Measurements from ENCODE around the gene S100A14. TPM values are rescaled to one million over a fixed set of nuclear protein-coding genes. Genes with fewer than 3 reads are reported as not detected.
A peak's percentile ranks its signal among the peaks of the same experiment; 100 is the strongest.

Gene S100A14
- total RNA-seq, 1 experiment from 2014 or later: 332 TPM

DNA sequence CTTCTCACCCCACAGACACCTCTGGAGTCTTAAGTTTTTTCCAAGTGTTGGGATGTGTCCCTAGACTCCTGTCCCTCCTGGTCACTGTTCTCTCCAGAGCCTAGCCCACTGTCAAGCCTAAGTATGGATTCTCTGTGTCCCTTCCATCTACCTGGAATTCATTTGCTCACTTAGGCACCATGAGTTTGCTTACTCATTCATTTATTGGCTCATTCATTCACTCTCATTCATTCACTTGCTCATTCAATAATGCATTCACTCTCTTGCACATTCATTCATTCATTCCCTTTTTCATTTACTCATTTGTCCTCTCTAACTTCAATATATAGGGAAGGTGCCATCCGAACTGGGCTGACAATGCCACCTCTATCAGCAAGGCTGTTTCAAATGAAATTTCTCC is 4.8 kb downstream of the S100A14 start:
- Mint-ChIP-seq H3K9me3 (ENCODE audit: unreplicated experiment) (no peaks in the 10 kb centered on the region), H3K27me3 (ENCODE audit: insufficient read depth, unreplicated experiment) (no peaks in the 10 kb centered on the region), H3K27ac (ENCODE audit: low read depth, unreplicated experiment) (peak overlapping the region; percentile 94), H3K4me1 (ENCODE audit: insufficient read depth, unreplicated experiment) (peaks cover 67% of the 10 kb centered on the region), H3K4me3 (ENCODE audit: unreplicated experiment) (peak overlapping the region; percentile 90), H3K36me3 (ENCODE audit: insufficient read depth, unreplicated experiment) (peaks cover 45% of the 10 kb centered on the region)
- ChIA-PET POLR2A (interaction anchor here (0.5 to 46.1 kb wide), 25 partner anchors 4 to 1619 kb away, joined by 3 to 1272 read pairs (median 11); partner anchors contain the start of genes CHTOP, ILF2, JTB and S100A1), CTCF (interaction anchor here (1.4 to 11.8 kb wide), 7 partner anchors 16 to 116 kb away, joined by 5 to 214 read pairs (median 37); partner anchors contain the start of genes CHTOP, S100A1 and S100A13)
- TF ChIP-seq, protein P1, sequence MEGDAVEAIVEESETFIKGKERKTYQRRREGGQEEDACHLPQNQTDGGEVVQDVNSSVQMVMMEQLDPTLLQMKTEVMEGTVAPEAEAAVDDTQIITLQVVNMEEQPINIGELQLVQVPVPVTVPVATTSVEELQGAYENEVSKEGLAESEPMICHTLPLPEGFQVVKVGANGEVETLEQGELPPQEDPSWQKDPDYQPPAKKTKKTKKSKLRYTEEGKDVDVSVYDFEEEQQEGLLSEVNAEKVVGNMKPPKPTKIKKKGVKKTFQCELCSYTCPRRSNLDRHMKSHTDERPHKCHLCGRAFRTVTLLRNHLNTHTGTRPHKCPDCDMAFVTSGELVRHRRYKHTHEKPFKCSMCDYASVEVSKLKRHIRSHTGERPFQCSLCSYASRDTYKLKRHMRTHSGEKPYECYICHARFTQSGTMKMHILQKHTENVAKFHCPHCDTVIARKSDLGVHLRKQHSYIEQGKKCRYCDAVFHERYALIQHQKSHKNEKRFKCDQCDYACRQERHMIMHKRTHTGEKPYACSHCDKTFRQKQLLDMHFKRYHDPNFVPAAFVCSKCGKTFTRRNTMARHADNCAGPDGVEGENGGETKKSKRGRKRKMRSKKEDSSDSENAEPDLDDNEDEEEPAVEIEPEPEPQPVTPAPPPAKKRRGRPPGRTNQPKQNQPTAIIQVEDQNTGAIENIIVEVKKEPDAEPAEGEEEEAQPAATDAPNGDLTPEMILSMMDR (IDR thresholded peaks at IDR 0.05; ENCODE audit: unreplicated experiment): no peak
- TSS peak; percentile 86 for BruUV-seq (replicated peaks)
- intact Hi-C loops (cut with micrococcal nuclease): loop anchor here (1.0 to 2.0 kb wide), 2 partner anchors 15 to 60 kb away; no protein-coding TSS in a partner anchor
- no peak for DNase-seq (ENCODE audit: unreplicated experiment)

DNA sequence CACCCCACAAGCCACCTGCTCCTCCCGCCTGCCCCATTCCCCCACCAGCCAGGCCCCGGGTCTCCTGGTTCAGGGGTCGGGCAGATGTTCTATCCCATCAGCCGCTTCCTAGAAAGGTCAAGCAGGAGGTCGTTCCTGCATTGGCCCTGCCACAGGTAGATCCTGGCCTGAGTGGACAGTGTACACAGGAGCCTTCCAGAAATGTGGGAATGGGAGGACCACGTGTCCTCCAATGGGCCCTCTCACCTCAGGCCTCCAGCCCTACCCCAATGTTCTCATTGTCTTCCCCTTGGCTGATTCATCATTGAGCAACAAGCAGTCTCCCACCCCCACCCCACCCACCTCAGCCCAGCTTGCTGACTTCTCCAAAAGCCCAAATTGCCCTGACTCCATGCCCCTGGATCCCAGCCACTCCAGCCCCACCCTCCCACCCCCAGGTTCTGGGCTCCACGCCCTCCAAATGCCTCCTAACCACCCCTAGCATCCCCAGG is 5.3 kb downstream of the S100A14 start:
- Mint-ChIP-seq H3K4me1 (ENCODE audit: insufficient read depth, unreplicated experiment) (peaks cover 62% of the 10 kb centered on the region), H3K27me3 (ENCODE audit: insufficient read depth, unreplicated experiment) (no peaks in the 10 kb centered on the region), H3K36me3 (ENCODE audit: insufficient read depth, unreplicated experiment) (peaks cover 50% of the 10 kb centered on the region), H3K27ac (ENCODE audit: low read depth, unreplicated experiment) (peak overlapping the region; percentile 94), H3K4me3 (ENCODE audit: unreplicated experiment) (peak overlapping the region; percentile 90), H3K9me3 (ENCODE audit: unreplicated experiment) (no peaks in the 10 kb centered on the region)
- CTCF ChIA-PET: interaction anchor here (0.7 to 11.8 kb wide), 8 partner anchors 17 to 1646 kb away, joined by 3 to 214 read pairs (median 22); partner anchors contain the start of genes S100A1 and S100A13
- POLR2A ChIA-PET: interaction anchor here (0.5 to 46.1 kb wide), 23 partner anchors 5 to 571 kb away, joined by 3 to 1272 read pairs (median 9); partner anchors contain the start of genes CHTOP, ILF2, S100A1 and S100A13
- intact Hi-C loops (cut with micrococcal nuclease): loop anchor here (1.0 to 2.0 kb wide), 2 partner anchors 14 to 60 kb away; no protein-coding TSS in a partner anchor
- BruUV-seq (replicated peaks): no TSS peak
- TF ChIP-seq, protein P1 (IDR thresholded peaks at IDR 0.05; ENCODE audit: unreplicated experiment): no peak
- peak; percentile 99 for DNase-seq (ENCODE audit: unreplicated experiment)

DNA sequence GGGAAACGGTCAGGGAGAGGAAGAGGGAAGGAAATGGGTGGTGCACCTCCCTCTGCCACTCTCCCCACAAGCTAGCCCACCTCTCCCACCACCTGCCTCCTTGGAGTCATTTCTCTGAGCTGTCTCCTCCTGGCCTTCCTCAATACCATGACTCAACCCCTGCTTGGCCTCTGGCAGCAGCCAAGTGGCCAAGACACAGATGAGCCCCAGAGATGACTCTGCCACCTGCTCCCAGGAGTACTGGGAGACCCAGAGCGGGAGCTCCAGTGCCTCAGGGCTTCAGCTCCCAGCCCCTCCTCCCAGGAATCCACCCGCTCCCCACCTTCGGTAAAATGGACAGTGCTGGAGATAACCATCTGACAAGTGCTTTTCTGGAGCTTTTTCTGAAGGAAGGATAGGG is 5.8 kb downstream of the S100A14 start:
- TSS peak; percentile 1 for BruUV-seq (replicated peaks)
- H3K27ac Mint-ChIP-seq (ENCODE audit: low read depth, unreplicated experiment): peak overlapping the region; percentile 94
- CTCF ChIA-PET: interaction anchor here (0.6 to 11.8 kb wide), 9 partner anchors 8 to 1646 kb away, joined by 3 to 214 read pairs (median 4); partner anchors contain the start of genes S100A1 and S100A13
- peaks cover 56% of the 10 kb centered on the region for H3K4me1 Mint-ChIP-seq (ENCODE audit: insufficient read depth, unreplicated experiment)
- H3K9me3 Mint-ChIP-seq (ENCODE audit: unreplicated experiment): no peaks in the 10 kb centered on the region
- no peaks in the 10 kb centered on the region for H3K27me3 Mint-ChIP-seq (ENCODE audit: insufficient read depth, unreplicated experiment)
- peak overlapping the region; percentile 90 for H3K4me3 Mint-ChIP-seq (ENCODE audit: unreplicated experiment)
- TF ChIP-seq, protein P1 (IDR thresholded peaks at IDR 0.05; ENCODE audit: unreplicated experiment): no peak
- POLR2A ChIA-PET: interaction anchor here (0.6 to 27.9 kb wide), 19 partner anchors 12 to 1082 kb away, joined by 3 to 1272 read pairs (median 6); partner anchors contain the start of genes CHTOP, ILF2, S100A1 and S100A13
- H3K36me3 Mint-ChIP-seq (ENCODE audit: insufficient read depth, unreplicated experiment): peaks cover 55% of the 10 kb centered on the region
- peak; percentile 95 for DNase-seq (ENCODE audit: unreplicated experiment)
- intact Hi-C loops (cut with micrococcal nuclease): loop anchor here (2.0 kb wide), 1 partner anchor 14 kb away; no protein-coding TSS in a partner anchor

DNA sequence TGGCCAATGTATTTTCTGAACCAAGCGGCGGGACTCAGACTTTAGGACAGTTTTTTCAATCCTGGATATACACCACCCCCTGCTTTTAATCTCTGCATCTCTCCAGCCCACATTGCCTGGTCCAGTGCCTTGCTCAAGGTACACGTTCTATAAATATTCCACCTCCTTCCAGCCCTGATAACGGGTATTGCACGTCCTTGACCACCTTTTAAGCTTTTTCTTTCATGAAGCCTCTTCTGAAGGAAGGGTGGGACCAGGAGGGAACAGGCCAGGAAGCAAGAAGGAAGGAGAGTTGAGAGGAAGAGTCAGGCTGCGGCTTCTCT is 6.6 kb downstream of the S100A14 start:
- peak overlapping the region; percentile 90 for H3K4me3 Mint-ChIP-seq (ENCODE audit: unreplicated experiment)
- H3K27ac Mint-ChIP-seq (ENCODE audit: low read depth, unreplicated experiment): peak overlapping the region; percentile 94
- CTCF ChIA-PET: interaction anchor here (1.2 to 11.8 kb wide), 4 partner anchors 25 to 99 kb away, joined by 4 to 214 read pairs (median 6); no protein-coding TSS in a partner anchor
- H3K9me3 Mint-ChIP-seq (ENCODE audit: unreplicated experiment): no peaks in the 10 kb centered on the region
- intact Hi-C loops (cut with micrococcal nuclease): loop anchor here (1.0 to 2.0 kb wide), 2 partner anchors 37 to 76 kb away; no protein-coding TSS in a partner anchor
- BruUV-seq (replicated peaks): TSS peak; percentile 57
- peaks cover 51% of the 10 kb centered on the region for H3K4me1 Mint-ChIP-seq (ENCODE audit: insufficient read depth, unreplicated experiment)
- POLR2A ChIA-PET: interaction anchor here (0.9 to 27.9 kb wide), 10 partner anchors 12 to 94 kb away, joined by 3 to 1272 read pairs (median 16); partner anchors contain the start of genes CHTOP, S100A1, S100A13 and S100A14
- TF ChIP-seq, protein P1 (IDR thresholded peaks at IDR 0.05; ENCODE audit: unreplicated experiment): no peak
- peak; percentile 34 for DNase-seq (ENCODE audit: unreplicated experiment)
- H3K36me3 Mint-ChIP-seq (ENCODE audit: insufficient read depth, unreplicated experiment): peaks cover 57% of the 10 kb centered on the region
- H3K27me3 Mint-ChIP-seq (ENCODE audit: insufficient read depth, unreplicated experiment): no peaks in the 10 kb centered on the region
